Liver (tissue), 9 donors: ENCODE measurements around the gene ZBTB49. TPM values are rescaled to one million over a fixed set of nuclear protein-coding genes. Genes with fewer than 3 reads are reported as not detected.

Experiments
- DNase-seq: peaks from one replicate; pipeline ENCODE4 v3.0.0-alpha.2; 2017; ENCODE audit warnings: low spot score
- H3K27ac ChIP-seq, 2 donors: one replicate each; pipeline ENCODE4 v1.7.0; 2013; ENCODE audit warnings: inconsistent platforms in 2 of 2, low read length in 2 of 2, control low read depth in 1 of 2, low read depth in 1 of 2, mild to moderate bottlenecking in 1 of 2
- H3K27me3 ChIP-seq, 4 donors: one replicate each; pipeline versions ENCODE4 v1.6.1 to v1.7.0; 2013; ENCODE audit warnings: low read length in 3 of 4, inconsistent platforms in 1 of 4, mild to moderate bottlenecking in 1 of 4, moderate library complexity in 1 of 4; ENCODE audit not compliant: control insufficient read depth in 4 of 4, insufficient read depth in 4 of 4
- H3K36me3 ChIP-seq, 4 donors: one replicate each; pipeline versions ENCODE4 v1.6.1 to v1.7.0; 2013; ENCODE audit warnings: low read length in 3 of 4, mild to moderate bottlenecking in 3 of 4, low read depth in 1 of 4, moderate library complexity in 1 of 4; ENCODE audit not compliant: control insufficient read depth in 4 of 4, insufficient read depth in 3 of 4
- H3K4me1 ChIP-seq, 4 donors: one replicate each; pipeline versions ENCODE4 v1.6.1 to v1.7.0; 2013; ENCODE audit warnings: low read length in 3 of 4, mild to moderate bottlenecking in 3 of 4, moderate library complexity in 1 of 4; ENCODE audit not compliant: control insufficient read depth in 4 of 4, insufficient read depth in 4 of 4
- H3K4me3 ChIP-seq, 3 donors: one replicate each; pipeline versions ENCODE4 v1.6.1 to v1.7.0; 2013; ENCODE audit warnings: low read length in 3 of 3, control low read depth in 1 of 3, low read depth in 1 of 3, mild to moderate bottlenecking in 1 of 3
- H3K9ac ChIP-seq, 2 donors: one replicate each; pipeline ENCODE4 v1.7.0; 2013; ENCODE audit warnings: low read length in 2 of 2, mild to moderate bottlenecking in 2 of 2, moderate library complexity in 2 of 2, control low read depth in 1 of 2, low read depth in 1 of 2
- H3K9me3 ChIP-seq, 4 donors: one replicate each; pipeline versions ENCODE4 v1.6.1 to v1.7.0; 2013; ENCODE audit warnings: low read length in 3 of 4; ENCODE audit not compliant: control insufficient read depth in 4 of 4
- CTCF ChIP-seq: fragments of 150-350 bp; IDR thresholded peaks from 2 replicates; pipeline ENCODE4 v1.5.1; 2017; ENCODE audit warnings: improper control_type of control experiment, low read depth, low read length; ENCODE audit not compliant: missing input control
- EGR1 ChIP-seq, 2 donors: IDR thresholded peaks; 2 replicates each; pipeline ENCODE4 v1.6.1; 2016 to 2018; ENCODE audit warnings: antibody characterized with exemption in 2 of 2, low read depth in 2 of 2
- FOXA1 ChIP-seq: IDR thresholded peaks from 2 replicates; pipeline ENCODE4 v1.6.1; 2016; ENCODE audit warnings: antibody characterized with exemption
- FOXA2 ChIP-seq: IDR thresholded peaks from 2 replicates; pipeline ENCODE4 v1.6.1; 2016; ENCODE audit warnings: antibody characterized with exemption
- HNF4A ChIP-seq, 2 donors: conservative IDR thresholded peaks; 2 replicates each; pipeline ENCODE4 v1.6.1; 2016; ENCODE audit warnings: antibody characterized with exemption in 2 of 2, mild to moderate bottlenecking in 2 of 2
- HNF4G ChIP-seq: IDR thresholded peaks from 2 replicates; pipeline ENCODE4 v1.6.1; 2016; ENCODE audit warnings: antibody characterized with exemption
- JUND ChIP-seq, 2 donors: IDR thresholded peaks; 2 replicates each; pipeline ENCODE4 v1.6.1; 2016; ENCODE audit warnings: antibody characterized with exemption in 2 of 2
- NR2F2 ChIP-seq: IDR thresholded peaks from 2 replicates; pipeline ENCODE4 v1.6.1; 2016; ENCODE audit warnings: antibody characterized with exemption
- RXRA ChIP-seq, 2 donors: IDR thresholded peaks; 2 replicates each; pipeline ENCODE4 v1.6.1; 2017 to 2018; ENCODE audit warnings: antibody characterized with exemption in 2 of 2, mild to moderate bottlenecking in 1 of 2
- TAF1 ChIP-seq: conservative IDR thresholded peaks from 2 replicates; pipeline ENCODE4 v1.6.1; 2016; ENCODE audit warnings: antibody characterized with exemption, mild to moderate bottlenecking
- YY1 ChIP-seq: IDR thresholded peaks from 2 replicates; pipeline ENCODE4 v1.6.1; 2016; ENCODE audit warnings: antibody characterized with exemption, mild to moderate bottlenecking
- ZBTB33 ChIP-seq: IDR thresholded peaks from 2 replicates; pipeline ENCODE4 v1.6.1; 2016; ENCODE audit warnings: antibody characterized with exemption
- WGBS: extraction: QIAGEN DNeasy Blood & Tissue Kit; methylation state at CpG from one replicate; pipeline ENCODE4 v1.1.7; 2013; 5-methylcytosine and 5-hydroxymethylcytosine counted together
- polyA plus RNA-seq, 2 donors: library from polyadenylated mRNA; stranded (reverse) in 1 of 2; unstranded in 1 of 2; fragments of 200-250 nt in 1 of 2; fragments of >200 nt in 1 of 2; fragmentation: Nextera tagmentation in 1 of 2; extraction: Ambion mirVana in 1 of 2; gene quantifications; one replicate each; pipeline versions ENCODE4 v1.2.1 to v1.2.3, GENCODE V29; 2013 to 2015
- total RNA-seq, 2 donors: library from RNA; depleted of rRNA; stranded (reverse); fragments of >200 nt; gene quantifications; one replicate each; pipeline ENCODE4 v1.2.3, GENCODE V29; 2014
- TF ChIP-seq, protein P1 (sequence below): IDR thresholded peaks from 2 replicates; pipeline ENCODE4 v1.6.1; 2016; ENCODE audit warnings: antibody characterized with exemption
- TF ChIP-seq, protein P2 (sequence below): IDR thresholded peaks from 2 replicates; pipeline ENCODE4 v1.6.1; 2016; ENCODE audit warnings: antibody characterized with exemption
- donor health status: healthy.
- donor health status: healthy.
- donor health status: healthy.
- donor health status: healthy.
- donor health status: healthy.

The ZBTB49 gene
- total and polyA plus RNA-seq, 4 donors: 1.3 to 3.8 (median 2.0) TPM

DNA sequence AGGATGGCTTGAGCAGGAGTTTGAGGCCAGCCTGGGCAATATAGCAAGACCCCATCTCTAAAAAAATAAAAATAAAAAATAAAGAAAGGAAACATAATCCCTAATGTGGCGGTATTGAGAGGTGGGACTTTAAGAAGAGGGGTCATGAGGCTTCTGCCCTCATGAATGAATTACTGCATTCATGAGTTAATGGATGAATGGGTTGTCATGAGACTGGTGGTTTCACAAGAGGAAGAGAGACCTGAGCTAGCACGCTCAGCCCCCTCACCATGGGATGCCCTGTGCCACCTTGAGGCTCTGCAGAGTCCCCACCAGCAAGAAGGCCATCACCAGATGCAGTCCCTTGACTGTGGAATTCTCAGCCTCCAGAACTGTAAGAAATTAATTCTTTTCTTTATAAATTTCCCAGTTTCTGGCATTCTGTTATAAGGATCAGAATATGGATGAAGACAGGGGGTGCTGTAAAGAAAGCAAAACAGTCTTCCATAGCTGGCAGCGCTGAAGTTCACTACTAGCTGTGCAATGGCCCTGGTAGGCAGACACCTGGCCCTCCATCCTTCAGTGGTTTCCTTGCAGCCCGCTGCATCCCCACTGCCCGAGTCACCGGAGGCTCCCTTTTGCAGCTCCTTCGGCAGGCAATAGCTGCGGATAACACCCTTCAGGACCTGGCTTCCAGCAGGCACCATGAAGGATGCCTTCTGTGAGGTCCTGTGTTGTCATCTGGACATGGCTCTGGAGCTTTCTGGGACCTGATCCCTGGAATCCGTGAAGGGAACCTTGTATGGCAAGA, 52.0 kb downstream of the ZBTB49 start:
- H3K4me1 ChIP-seq: no peaks in the 10 kb centered on the region
- DNase-seq: no peak
- H3K9ac ChIP-seq: no peak overlapping the region
- H3K27ac ChIP-seq: no peak overlapping the region
- no peak overlapping the region for H3K4me3 ChIP-seq
- no peak for TF ChIP-seq ZBTB33
- TF ChIP-seq FOXA2: no peak
- no peak for TF ChIP-seq FOXA1
- TF ChIP-seq, protein P1, sequence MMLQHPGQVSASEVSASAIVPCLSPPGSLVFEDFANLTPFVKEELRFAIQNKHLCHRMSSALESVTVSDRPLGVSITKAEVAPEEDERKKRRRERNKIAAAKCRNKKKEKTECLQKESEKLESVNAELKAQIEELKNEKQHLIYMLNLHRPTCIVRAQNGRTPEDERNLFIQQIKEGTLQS: no peak
- TF ChIP-seq RXRA (IDR thresholded peaks at IDR 0.05): no peak
- TF ChIP-seq NR2F2: no peak
- TF ChIP-seq JUND (IDR thresholded peaks at IDR 0.05): no peak
- TF ChIP-seq HNF4A (conservative IDR thresholded peaks at IDR 0.05): no peak
- no peak for TF ChIP-seq TAF1
- TF ChIP-seq YY1: no peak
- no peak for TF ChIP-seq CTCF
- no peak for TF ChIP-seq HNF4G
- TF ChIP-seq EGR1 (IDR thresholded peaks at IDR 0.05; ENCODE audit: low read depth in 2 of 2): no peak
- TF ChIP-seq, protein P2, sequence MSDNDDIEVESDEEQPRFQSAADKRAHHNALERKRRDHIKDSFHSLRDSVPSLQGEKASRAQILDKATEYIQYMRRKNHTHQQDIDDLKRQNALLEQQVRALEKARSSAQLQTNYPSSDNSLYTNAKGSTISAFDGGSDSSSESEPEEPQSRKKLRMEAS: no peak
- H3K36me3 ChIP-seq: no peaks in the 10 kb centered on the region
- H3K9me3 ChIP-seq: no peaks in the 10 kb centered on the region
- no peaks in the 10 kb centered on the region for H3K27me3 ChIP-seq
- WGBS: 90% methylated on average over 9 of the region's 9 CpGs

- no peaks in the 10 kb centered on the region for H3K36me3 ChIP-seq
- H3K4me1 ChIP-seq: no peaks in the 10 kb centered on the region
- H3K9ac ChIP-seq: no peak overlapping the region
- DNase-seq: no peak
- 90% methylated on average over 5 of the region's 5 CpGs for WGBS
- H3K27me3 ChIP-seq: no peaks in the 10 kb centered on the region
- H3K4me3 ChIP-seq: no peak overlapping the region
- H3K9me3 ChIP-seq: no peaks in the 10 kb centered on the region
- TF ChIP-seq FOXA2 (no peak), FOXA1 (no peak), TAF1 (no peak)
- TF ChIP-seq, protein P1: no peak
- H3K27ac ChIP-seq: no peak overlapping the region
Measured at GRCh38 chr4:4343038-4343437, 53.0 kb downstream of the ZBTB49 start.
